Measurements from ENCODE around the gene C9. TPM values are rescaled to one million over a fixed set of nuclear protein-coding genes. Genes with fewer than 3 reads are reported as not detected.

Gene C9
- total RNA-seq, 4 donors from 2014 or later: not detected

DNA sequence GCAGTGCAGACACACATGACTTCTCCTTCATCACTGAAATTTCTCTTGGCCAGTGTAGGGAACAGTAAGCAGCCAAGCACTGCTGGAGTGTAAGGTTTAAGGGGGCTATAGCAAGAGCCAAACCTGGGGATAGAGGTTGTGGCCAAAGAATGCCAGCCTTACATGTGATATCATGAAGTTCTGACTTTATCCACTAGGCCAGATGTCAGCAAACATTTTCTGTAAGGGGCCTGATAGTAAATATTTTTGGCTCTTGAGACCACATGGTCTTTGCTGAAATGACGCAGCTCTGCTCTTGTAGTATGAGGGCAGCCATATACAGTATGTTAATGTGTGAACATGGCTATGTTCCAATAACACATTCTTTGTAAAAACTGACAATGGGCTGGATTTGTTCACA lies 115.2 kb downstream of the C9 start:
- TF ChIP-seq POLR2AphosphoS5 (IDR thresholded peaks at IDR 0.05) (no peak), EP300 (IDR thresholded peaks at IDR 0.05; ENCODE audit: low read depth) (no peak), POLR2A (IDR thresholded peaks at IDR 0.05) (no peak)
- TF ChIP-seq, protein P1, sequence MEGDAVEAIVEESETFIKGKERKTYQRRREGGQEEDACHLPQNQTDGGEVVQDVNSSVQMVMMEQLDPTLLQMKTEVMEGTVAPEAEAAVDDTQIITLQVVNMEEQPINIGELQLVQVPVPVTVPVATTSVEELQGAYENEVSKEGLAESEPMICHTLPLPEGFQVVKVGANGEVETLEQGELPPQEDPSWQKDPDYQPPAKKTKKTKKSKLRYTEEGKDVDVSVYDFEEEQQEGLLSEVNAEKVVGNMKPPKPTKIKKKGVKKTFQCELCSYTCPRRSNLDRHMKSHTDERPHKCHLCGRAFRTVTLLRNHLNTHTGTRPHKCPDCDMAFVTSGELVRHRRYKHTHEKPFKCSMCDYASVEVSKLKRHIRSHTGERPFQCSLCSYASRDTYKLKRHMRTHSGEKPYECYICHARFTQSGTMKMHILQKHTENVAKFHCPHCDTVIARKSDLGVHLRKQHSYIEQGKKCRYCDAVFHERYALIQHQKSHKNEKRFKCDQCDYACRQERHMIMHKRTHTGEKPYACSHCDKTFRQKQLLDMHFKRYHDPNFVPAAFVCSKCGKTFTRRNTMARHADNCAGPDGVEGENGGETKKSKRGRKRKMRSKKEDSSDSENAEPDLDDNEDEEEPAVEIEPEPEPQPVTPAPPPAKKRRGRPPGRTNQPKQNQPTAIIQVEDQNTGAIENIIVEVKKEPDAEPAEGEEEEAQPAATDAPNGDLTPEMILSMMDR (IDR thresholded peaks at IDR 0.05): no peak
- H3K27me3 ChIP-seq: no peaks in the 10 kb centered on the region
- 89% methylated on average over 1 of the region's 1 CpG; no CpG with 5 or more reads in 1 of the 2 donors for WGBS, 2 donors (ENCODE audit: low coverage in 1 of 2)
- intact Hi-C loops (cut with DNase I; ENCODE audit: low total_unique reads): no loop called here
- H3K27ac ChIP-seq: no peak overlapping the region
- no peaks in the 10 kb centered on the region for H3K4me1 ChIP-seq
- H3K4me3 ChIP-seq: no peak overlapping the region
- in situ Hi-C loops (cut with MboI; ENCODE audit: low pct_ligation_motif_present in 1 of 4, low pct_unique_long_range_greater_than_20kb in 1 of 4, low sequenced_read_pairs in 3 of 4): no loop called here
- DNase-seq: no peak
- no peaks in the 10 kb centered on the region for H3K36me3 ChIP-seq
- H3K9me3 ChIP-seq: no peaks in the 10 kb centered on the region

DNA sequence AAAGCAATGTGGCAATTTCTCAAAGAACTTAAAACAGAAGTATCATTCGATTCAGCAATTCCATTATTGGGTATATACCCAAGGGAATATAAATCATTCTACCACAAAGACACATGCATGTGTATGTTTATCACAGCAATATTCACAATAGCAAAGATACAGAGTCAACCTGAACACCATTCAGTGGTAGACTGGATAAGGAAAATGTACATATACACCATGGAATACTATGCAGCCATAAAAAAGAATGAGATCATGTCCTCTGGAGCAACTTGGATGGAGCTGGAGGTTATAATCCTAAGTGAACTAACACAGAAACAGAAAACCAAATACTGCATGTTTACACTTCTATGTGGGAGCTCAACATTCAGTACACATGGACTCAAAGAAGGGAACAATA lies 123.5 kb downstream of the C9 start:
- DNase-seq: no peak
- H3K4me1 ChIP-seq: no peaks in the 10 kb centered on the region
- intact Hi-C loops (cut with DNase I; ENCODE audit: low total_unique reads): no loop called here
- peaks cover 0 to 4% of the 10 kb centered on the region in 2 donors for H3K9me3 ChIP-seq
- no peak overlapping the region for H3K4me3 ChIP-seq
- TF ChIP-seq, protein P1 (IDR thresholded peaks at IDR 0.05): no peak
- TF ChIP-seq POLR2AphosphoS5 (IDR thresholded peaks at IDR 0.05) (no peak), EP300 (IDR thresholded peaks at IDR 0.05; ENCODE audit: low read depth) (no peak), POLR2A (IDR thresholded peaks at IDR 0.05) (no peak)
- in situ Hi-C loops (cut with MboI; ENCODE audit: low pct_ligation_motif_present in 1 of 4, low pct_unique_long_range_greater_than_20kb in 1 of 4, low sequenced_read_pairs in 3 of 4): no loop called here
- 93 to 100% methylated on average over 1 of the region's 1 CpG for WGBS, 2 donors (ENCODE audit: low coverage in 1 of 2)
- no peaks in the 10 kb centered on the region for H3K27me3 ChIP-seq
- H3K27ac ChIP-seq: no peak overlapping the region
- no peaks in the 10 kb centered on the region for H3K36me3 ChIP-seq

- DNase-seq: no peak
- Histone ChIP-seq H3K36me3 (no peaks in the 10 kb centered on the region), H3K27me3 (no peaks in the 10 kb centered on the region), H3K4me1 (no peaks in the 10 kb centered on the region), H3K4me3 (no peak overlapping the region), H3K9me3 (peaks cover 0 to 4% of the 10 kb centered on the region in 2 donors), H3K27ac (no peak overlapping the region)
- 41 to 90% methylated on average over 1 to 3 of the region's 3 CpGs for WGBS, 2 donors (ENCODE audit: low coverage in 1 of 2)
- TF ChIP-seq POLR2A (IDR thresholded peaks at IDR 0.05) (no peak), EP300 (IDR thresholded peaks at IDR 0.05; ENCODE audit: low read depth) (no peak), POLR2AphosphoS5 (IDR thresholded peaks at IDR 0.05) (no peak)
- TF ChIP-seq, protein P1 (IDR thresholded peaks at IDR 0.05): no peak
- intact Hi-C loops (cut with DNase I; ENCODE audit: low total_unique reads): no loop called here
- in situ Hi-C loops (cut with MboI; ENCODE audit: low pct_ligation_motif_present in 1 of 4, low pct_unique_long_range_greater_than_20kb in 1 of 4, low sequenced_read_pairs in 3 of 4): no loop called here
These were observed 125.8 kb downstream of the C9 start for GRCh38 chr5:39238366-39239105.

GRCh38 chr5:39236718-39237117 lies 127.6 kb downstream of the C9 start:
- no peaks in the 10 kb centered on the region for H3K36me3 ChIP-seq
- in situ Hi-C loops (cut with MboI; ENCODE audit: low pct_ligation_motif_present in 1 of 4, low pct_unique_long_range_greater_than_20kb in 1 of 4, low sequenced_read_pairs in 3 of 4): no loop called here
- WGBS, 2 donors (ENCODE audit: low coverage in 1 of 2): 75 to 92% methylated on average over 1 of the region's 1 CpG
- no peak for DNase-seq
- H3K4me3 ChIP-seq: no peak overlapping the region
- H3K9me3 ChIP-seq: peaks cover 0 to 4% of the 10 kb centered on the region in 2 donors
- H3K27me3 ChIP-seq: no peaks in the 10 kb centered on the region
- TF ChIP-seq POLR2A (IDR thresholded peaks at IDR 0.05): no peak
- no peak for TF ChIP-seq POLR2AphosphoS5 (IDR thresholded peaks at IDR 0.05)
- no peak for TF ChIP-seq EP300 (IDR thresholded peaks at IDR 0.05; ENCODE audit: low read depth)
- TF ChIP-seq, protein P1 (IDR thresholded peaks at IDR 0.05): no peak
- peaks cover 0 to 4% (median 0%) of the 10 kb centered on the region in 4 donors for H3K4me1 ChIP-seq
- intact Hi-C loops (cut with DNase I; ENCODE audit: low total_unique reads): no loop called here
- no peak overlapping the region for H3K27ac ChIP-seq

All from transverse colon (tissue), 4 donors.